ENCODE measurements around the gene SHB.

- TF ChIP-seq CTCF (conservative IDR thresholded peaks at IDR 0.05; ENCODE audit: low read depth, low read length) (no peak), EZH2 (IDR thresholded peaks at IDR 0.05; ENCODE audit: borderline replicate concordance, low read depth, low read length, poor library complexity, severe bottlenecking) (no peak)
Measured at GRCh38 chr9:38112456-38112855, 43.4 kb upstream of the SHB start.

Measured in A673 (cell line).